HG03469 (cell line): Measurements from ENCODE around the gene SNX30.

Source experiments
- ATAC-seq: cut with Tn5 transposase; IDR thresholded peaks from one replicate; pipeline ENCODE4 v1.9.1; 2021; ENCODE audit warnings: mild to moderate bottlenecking, moderate library complexity, moderate number of reproducible peaks; ENCODE audit not compliant: unreplicated experiment

Gene SNX30

DNA sequence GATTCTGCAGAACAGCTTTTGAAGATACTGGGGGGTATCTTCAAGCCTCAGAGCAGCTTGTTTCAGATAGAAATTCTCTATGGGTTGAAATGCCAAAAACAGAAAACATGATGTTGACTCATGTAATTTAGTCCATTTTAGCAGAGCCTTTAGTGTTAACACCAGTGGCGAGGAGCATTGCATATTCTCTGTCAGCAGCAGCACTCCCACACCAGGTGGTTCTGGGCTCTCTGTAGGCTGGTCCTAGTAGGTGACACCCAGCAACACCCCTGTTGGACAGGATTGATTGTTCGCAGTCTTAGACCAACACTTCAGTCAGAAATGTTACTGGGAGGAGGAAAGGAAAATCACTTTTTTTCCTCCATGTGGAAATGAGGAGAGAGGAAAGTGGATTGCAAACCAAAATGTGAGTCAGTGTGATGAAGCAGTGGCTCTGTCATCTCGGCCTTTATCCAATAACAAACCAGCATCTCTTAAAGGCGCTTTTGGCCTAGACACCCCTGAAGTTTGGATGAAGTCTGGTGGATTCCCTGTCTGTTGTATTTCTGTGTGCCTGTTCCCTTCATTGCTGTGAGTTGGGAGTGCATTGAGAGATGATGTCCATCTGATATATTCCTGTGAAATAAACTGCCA lies 123.3 kb downstream of the SNX30 start:
- ATAC-seq, result no peak

DNA sequence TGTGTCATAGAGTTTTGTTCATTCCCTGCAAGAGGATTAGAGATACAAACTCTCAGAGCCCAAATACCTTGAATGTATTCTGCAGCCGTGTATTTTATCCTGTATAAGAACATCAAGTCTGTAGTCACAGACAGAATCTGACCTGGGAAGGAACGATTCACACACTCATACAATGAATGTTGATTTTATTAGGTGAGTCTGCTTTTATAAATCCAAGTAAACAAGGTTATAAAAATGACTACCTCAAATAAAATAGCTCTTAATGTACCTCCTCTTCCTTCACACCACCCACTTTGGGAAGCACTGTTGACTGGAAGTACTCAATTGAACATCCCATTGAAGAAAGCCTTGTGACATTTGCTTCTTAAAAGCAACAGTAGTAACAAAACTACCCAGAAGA lies 128.2 kb downstream of the SNX30 start:
- no peak for ATAC-seq

DNA sequence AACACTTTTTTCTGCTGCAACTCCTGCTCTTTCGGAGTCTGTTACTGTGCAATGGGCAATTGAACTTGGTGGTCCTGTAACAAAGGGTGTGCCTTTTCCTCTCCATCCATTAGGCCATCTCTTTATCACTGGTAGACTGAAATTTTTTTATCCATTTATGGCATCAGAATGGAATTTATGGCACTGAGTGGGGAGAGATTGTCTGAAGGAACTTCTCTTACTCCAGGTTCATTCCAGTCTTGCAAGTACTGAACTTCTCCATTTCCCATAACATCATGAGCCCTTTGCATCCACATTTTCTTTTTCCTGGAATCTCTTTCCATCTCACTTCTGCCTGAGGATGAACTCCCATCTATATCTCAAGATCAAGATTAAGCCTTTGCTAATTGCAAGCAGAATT lies 130.1 kb downstream of the SNX30 start:
- ATAC-seq, result no peak

DNA sequence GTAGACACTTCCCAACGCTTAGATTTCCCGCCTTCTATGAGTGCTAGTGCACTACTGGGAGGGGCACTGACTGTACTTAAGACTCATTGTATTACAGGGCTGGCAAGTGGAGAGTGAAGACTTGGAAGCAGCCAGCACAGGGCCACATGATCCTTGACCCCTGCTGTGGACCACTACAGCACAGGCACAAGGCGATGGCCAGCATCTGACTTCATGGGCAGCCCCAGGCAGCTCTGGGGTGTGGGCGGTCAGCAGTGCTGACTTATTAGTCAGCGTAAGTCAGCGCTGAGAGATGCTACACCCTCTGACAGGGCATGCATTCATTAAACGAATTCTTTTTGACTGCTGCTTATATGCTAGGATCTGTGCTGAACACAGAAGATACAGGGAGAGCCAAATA lies 130.8 kb downstream of the SNX30 start:
- no peak for ATAC-seq

DNA sequence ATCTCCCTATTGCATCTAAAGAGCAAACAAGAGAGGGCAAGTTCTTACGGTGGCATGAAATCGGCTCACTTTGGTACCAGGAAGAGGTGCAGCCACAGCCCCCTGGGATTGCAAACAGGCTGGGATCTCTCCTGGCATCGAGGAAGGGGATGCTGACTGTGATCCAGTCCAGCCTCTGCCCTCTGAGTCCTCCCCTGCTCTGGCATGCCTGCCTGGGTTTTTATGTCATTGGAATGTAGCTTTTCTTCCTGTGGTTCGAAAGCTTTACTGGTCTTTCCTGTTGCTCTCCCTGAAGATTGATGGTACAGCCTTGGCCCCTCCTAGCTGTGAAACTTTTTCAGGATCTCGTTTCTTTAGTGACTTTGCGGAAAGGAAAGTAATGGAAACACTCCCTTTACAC lies 133.5 kb downstream of the SNX30 start:
- no peak for ATAC-seq

DNA sequence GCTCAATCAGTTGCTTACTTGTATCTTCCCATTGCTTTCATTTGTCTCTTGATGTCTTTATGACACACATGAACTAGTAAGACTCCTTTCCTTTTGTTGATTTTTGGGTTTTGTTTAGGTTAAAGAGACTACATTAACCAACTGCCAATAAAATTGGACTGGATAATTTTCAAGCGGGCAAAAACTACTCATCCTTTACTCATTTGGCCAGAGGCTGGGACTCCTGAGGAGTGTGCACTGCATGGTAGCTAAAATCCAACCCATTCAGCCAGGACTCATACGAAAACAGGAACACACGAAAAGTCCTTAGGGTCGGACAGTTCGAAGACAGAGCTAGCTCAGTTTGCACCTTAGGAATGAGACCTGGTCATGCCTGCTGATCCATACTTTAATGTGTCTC lies 134.2 kb downstream of the SNX30 start:
- no peak for ATAC-seq

DNA sequence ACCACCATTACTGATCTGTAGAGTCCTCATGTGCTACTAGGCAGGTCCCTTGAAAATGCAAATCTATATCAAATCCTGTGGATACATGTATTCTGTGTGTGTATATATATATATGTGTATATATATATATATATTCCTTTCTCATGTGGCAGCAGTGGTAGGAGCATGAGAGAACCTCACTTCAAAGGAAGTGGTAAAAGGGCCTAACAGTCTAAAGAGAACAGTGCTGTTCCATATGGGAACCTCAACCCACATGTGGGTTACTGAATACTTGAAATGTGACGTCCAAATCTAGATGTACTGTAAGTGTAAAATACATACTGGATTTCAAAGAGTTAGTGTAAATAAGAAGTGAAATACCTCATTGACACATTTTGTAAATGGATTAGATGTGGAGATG lies 134.8 kb downstream of the SNX30 start:
- no peak for ATAC-seq

DNA sequence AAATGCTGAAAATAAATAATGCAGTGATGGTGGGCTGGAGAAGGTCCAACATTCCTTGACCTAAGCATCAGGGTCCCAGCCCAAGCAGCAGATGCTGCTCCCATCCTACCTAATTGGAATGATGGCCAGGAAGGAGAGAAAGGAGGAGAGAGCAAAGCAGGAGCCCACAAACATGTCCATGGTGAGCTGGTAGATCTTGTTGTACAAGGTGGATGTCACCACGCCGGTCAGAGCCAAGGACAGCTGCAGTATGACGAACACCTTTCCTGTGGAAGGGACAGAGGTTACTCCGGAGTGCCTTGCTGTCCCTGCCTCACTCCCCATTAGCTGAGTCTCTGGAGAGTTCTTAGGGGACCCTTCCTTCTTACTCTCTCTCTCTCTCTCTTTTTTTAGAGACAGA lies 135.8 kb downstream of the SNX30 start:
- ATAC-seq, result no peak

DNA sequence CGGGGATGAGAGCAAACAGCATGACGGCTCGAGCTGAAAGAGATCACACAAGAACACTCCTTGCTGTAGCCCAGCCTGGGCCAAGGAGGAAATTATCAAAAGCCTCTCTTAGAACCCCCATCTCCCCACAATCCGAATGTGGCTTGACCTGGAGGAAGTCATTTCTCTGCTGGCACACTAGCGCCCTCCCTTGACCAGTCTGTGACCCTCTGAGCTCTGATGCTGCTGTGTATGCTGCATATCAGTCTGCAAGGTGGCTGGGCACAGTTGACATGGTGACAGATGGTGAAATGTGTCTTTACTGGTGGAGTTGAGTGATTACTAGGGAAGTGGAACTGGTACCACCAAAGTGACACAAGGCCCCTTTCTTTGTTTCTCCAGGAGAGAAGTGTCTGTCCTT lies 136.8 kb downstream of the SNX30 start:
- no peak for ATAC-seq

DNA sequence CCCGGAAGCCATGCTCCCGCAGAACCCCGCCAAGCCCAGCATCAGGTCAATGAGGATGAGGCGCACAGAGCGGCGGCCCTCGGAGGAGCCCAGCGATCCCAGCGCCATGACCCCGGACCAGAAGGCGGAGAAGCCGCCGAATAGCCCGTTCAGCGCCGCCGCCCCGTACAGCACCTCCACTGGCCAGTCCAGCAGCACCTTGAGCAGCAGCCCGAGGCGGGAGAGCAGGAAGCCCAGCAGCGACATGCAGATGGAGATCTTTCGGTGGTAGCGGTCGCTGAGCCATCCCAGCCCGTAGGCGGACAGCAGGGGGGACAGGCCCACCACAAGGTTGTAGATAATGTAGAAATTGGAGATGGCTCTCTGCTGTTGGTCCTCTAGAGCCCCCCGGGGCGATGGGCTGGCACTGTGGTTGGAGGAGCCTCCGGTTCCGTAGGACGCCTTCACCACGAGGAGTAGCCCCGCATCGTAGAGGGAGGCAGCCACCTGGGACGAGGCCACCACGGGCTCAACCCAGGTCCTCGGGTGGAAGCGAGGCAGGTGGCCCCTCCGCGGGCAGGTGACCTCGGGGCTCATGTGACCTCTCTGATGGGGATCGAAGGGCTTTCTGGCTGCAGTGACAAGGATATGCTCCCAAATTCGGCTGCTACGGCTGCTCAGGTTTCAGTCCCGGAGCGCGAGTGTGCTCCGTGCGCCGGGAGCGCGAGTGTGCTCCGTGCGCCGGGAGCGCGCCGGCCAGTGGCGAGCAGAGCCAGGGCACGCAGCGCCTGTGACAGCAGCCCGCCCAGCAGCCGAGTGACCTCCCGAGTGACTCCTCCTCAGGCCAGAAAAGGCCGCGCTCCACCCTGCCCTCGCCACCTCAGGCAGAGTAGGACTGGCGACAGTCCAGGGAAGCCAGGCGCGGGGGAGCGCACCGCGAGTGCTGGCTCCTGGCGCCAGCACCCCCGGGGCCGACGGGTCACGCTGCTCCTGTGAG lies 139.8 kb downstream of the SNX30 start, which contains the start of gene SLC46A2:
TSS of gene SLC46A2 (minus strand) at position 771 of the 976 bp plus-strand sequence. CDS start at position 576, 195 bp downstream.
- ATAC-seq, result no peak

DNA sequence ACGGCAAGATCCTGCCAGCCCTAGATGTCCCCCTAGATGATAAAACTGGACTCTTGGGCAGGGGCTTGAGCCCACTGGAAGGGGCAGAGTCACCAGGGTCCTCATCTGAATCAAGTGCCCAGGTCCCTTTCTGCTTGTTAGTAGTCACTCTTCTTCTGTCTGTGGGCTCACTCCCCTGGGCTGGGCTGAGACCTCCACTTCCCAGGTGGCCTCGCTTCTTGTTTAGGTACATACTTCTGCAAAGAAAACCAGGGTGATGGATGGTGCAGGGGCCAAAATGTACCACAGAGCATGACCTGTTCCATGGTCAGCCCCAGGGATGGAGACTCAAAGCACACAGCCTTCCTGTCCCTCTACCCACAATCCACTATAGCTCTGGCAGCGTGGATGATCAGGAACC lies 141.0 kb downstream of the SNX30 start:
- ATAC-seq, result no peak

DNA sequence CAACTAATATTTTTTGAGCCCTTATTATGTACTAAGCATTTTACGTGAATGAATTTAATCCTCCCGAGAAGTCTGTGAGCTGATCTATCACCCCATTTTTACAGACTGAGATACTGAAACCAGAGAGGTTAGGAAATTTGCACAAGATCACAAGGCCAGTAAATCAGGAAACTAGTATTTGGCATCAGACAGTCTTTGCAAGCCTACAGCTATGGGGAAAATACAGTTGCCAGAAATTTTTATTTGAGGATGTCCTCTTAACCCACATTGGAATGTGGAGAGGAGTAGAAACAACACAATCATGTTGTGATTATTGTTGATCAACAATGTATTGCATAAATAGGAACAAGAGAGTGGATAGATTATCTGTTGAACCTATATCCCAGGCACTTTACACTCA lies 142.4 kb downstream of the SNX30 start:
- no peak for ATAC-seq

DNA sequence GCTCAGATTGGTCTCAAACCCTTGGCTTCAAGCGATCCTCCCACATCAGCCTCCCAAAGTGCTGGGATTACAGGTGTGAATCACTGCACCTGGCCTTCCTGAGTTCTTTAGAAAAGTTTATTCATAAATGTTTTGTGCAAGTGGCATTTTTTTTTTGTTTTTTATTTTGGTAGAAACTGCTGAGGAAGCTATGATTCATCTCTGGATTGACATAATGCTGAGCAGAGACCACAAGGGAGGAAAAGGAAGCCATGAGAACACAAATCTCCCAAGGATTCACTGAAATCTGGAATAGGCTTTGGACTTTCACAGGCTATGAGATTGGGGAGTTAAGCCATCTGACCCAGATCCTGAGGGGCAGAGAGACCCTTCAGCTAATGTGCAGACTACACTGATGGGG lies 143.5 kb downstream of the SNX30 start:
- ATAC-seq, result no peak

DNA sequence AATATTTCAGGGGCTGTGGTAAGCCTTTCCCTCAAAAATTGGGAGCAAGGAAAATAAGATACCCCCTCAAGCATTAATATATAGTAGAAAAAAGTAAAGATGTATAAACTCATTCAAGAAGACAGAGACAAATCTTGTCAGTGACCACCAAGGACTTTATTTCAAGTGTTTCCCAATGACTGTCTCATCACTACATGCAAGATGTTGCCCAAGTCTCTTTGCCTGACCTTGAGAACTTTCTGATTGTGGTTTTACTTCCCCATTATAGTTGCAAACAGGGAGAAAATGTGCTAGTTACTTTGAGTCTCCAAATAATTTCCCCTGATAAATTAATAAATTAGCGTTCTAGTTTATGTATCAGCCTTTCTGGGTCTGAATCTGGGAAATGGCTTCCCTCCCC lies 144.1 kb downstream of the SNX30 start:
- ATAC-seq, result no peak

DNA sequence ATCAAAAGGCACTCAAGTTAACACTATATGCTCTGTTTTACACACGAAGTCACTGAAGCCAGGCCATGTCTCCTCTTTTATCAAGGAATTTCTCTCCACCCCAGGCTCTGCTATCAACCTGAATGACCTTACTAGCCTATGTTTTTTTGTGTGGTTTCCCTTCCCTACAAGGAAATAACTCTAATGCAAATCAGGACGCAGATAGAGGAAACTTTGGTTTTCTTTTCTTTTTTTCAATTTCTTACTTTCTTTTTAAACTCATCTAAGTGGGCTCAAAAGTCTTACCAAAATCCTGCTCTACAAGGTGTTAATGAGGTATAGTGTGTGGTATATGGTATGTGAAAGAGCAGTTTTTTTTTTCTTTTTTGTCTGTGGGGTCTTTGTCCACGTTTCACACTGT lies 145.6 kb downstream of the SNX30 start:
- ATAC-seq, result no peak

DNA sequence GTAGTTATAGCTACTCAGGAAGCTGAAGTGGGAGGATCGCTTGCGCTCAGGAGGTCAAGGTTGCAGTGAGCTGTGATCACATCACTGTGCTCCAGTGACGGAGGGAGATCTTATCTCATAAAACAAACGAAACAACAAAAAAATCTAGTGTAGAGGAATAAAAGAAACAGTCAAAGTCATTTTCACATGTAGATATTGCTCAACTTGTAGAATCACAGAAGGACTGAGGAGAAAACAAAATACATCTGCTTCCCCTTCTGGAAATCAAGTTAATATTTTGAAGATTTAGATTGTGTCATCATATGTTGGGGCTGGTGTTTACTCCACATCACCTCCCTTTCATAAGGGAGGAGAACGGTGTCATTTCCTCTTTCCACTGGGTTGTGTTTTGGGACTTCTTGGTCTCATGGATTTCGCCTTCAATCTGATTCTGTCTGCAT lies 148.3 kb downstream of the SNX30 start:
- no peak for ATAC-seq

DNA sequence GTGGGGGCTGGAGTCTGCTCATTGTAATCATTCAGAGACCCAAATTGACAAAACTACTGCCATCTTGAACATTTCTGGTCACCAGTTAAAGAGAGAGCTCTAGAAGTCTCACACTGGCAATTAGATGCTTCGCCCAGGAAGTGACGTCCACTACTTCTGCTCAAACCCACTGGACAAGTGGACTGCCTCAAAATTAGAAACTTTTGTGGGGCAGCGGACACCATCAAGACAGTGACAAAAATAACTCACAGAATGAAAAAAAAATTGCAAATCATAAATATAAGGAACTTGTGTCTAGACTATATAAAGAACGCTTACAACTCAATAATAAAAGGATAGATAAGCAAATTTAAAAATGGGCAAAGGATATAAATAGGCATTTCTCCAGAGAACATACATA lies 149.9 kb downstream of the SNX30 start:
- ATAC-seq, result no peak

DNA sequence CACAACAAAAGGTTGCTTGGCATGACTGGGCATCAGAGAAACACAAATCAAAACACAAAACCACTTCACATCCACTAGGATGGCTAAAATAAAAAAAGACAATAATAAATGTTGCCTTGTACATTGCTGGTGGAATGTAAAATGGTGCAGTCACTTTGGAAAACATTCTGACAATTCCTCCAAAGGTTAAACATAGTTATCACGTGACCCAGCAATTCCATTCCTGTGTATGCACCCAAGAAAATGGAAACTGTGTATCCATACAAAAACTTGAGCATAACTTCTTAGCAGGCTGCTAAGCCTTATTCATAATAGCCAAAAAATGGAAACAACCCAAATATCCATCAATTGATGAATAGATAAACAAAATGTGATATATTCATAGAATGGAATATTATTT lies 150.3 kb downstream of the SNX30 start:
- ATAC-seq, result no peak

DNA sequence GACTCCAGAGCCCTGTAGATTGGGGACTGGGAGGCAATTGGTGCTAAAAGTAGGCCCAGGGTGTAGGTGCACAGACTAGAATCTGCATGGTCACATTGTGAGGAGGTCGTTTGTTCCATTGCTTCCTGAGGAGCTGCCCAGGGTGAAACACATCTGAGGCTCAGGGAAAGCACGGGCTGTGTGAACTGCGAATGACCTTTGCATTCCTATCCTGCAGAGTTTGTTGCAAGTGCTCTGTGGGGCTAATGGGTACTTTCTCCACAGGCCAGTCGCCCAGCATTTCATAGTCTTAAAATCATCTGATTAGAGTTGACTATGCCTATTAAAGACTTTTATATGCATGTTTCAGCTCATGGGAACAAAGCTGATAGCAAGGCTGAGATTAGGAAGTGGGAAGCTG lies 154.5 kb downstream of the SNX30 start:
- ATAC-seq, result no peak

DNA sequence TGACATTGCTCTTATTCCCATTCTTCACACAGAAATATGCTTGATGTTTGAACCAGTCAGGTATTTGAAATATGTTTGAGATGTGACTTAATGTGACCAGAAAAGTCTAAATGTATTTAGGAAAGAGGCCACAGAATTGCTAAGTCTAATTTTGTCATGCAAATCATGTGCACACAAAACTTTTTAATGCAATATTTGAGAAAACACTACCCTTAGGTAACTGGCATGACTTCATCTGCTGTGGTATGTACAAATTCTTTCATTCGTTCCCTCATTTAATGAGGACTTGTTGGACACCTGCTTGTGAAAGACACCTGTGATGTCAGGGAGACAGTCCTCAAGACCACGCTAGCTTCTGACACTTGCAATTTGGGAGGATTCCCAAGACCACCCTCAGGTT lies 161.2 kb downstream of the SNX30 start:
- no peak for ATAC-seq

DNA sequence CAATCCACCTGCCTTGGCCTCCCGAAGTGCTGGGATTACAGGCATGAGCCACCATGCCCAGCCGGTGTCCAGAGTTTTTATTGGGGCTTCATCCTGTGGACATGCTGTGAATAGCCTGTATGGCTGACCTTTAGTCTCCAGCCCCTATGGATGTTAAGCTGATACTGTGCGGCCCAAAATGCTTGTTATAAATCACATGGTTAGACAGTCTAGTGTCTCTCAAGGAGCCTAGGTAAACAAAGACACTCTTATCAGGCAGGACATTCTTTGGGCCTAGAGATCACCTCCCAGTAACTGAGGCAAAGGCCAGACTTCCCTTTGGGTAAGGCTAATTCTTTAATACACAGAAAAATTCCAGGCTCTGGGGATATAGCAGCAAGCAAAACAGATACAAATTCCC lies 162.1 kb downstream of the SNX30 start:
- no peak for ATAC-seq

DNA sequence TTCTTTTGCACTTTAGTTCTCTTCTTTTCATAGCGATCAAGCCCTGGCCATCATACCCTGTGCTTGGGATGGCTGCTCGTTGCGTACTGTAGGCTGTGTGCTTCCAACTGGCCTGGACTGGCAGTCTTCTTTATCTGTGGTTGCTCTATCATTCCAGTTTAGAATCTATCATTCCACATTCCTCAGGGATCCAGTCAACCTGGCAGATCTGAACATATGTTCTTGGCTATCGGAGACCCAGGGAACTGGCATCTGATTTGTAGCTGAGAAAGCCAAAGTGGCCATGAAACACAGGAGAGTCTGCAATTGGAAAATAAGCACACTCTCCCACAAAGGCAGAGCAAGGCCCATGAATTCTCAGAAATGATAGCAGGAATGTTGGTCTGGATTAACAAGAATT lies 162.8 kb downstream of the SNX30 start:
- ATAC-seq, result no peak
